GM12878 (cell line): ENCODE data around the gene AMMECR1. TPM values are rescaled to one million over a fixed set of nuclear protein-coding genes. Genes with fewer than 3 reads are reported as not detected.

Source experiments
- ATAC-seq: fragments of 200-7000 bp; cut with Tn5 transposase; 3 replicates; pipeline ENCODE4 v1.9.1; 2020; ENCODE audit warnings: mild to moderate bottlenecking, moderate library complexity
- BruUV-seq: library from RNA; stranded (reverse); fragments of 400-500 nt; replicated peaks from 2 replicates; lab custom pipeline; 2021; lab: Mats Ljungman, UMichigan
- CTCF ChIA-PET: fragments of 300-600 bp; sonication (Branson Sonifier 250); formaldehyde crosslinking; extraction: SDS; loops from one replicate; lab custom pipeline; 2021; ENCODE audit warnings: inconsistent platforms; lab: Yijun Ruan, JAX
- POLR2A ChIA-PET: fragments of 350-600 bp; formaldehyde crosslinking; extraction: SDS; loops from one replicate; lab custom pipeline; 2021; ENCODE audit warnings: inconsistent platforms; lab: Charles Lee
- RAD21 ChIA-PET: fragments of 300-600 bp; sonication (Branson Sonifier 250); formaldehyde crosslinking; loops from one replicate; lab custom pipeline; 2023; ENCODE audit warnings: antibody characterized with exemption; ENCODE audit not compliant: unreplicated experiment; lab: Charles Lee
- SMC1A ChIA-PET: fragments of 300-600 bp; sonication (Branson Sonifier 250); formaldehyde crosslinking; loops from one replicate; lab custom pipeline; 2023; ENCODE audit not compliant: unreplicated experiment, uncharacterized antibody; lab: Charles Lee
- DNase-seq: peaks from one replicate; pipeline ENCODE4 v3.0.0-alpha.2; 2011; ENCODE audit warnings: low read depth, low spot score
- FAIRE-seq: peaks from 3 replicates; lab custom pipeline; 2011; peaks lifted over from hg19 to GRCh38; lab: Jason Lieb, UNC
- H2AFZ ChIP-seq: 2 replicates; pipeline ENCODE4 v1.6.0; 2011; ENCODE audit warnings: low read depth, low read length, control low read depth; ENCODE audit not compliant: control insufficient read depth
- H3K27ac ChIP-seq: 2 replicates; pipeline ENCODE4 v1.5.1; 2011; ENCODE audit warnings: control low read depth; ENCODE audit not compliant: control insufficient read depth, insufficient read depth
- H3K27me3 ChIP-seq, 2 experiments: replicated peaks in 1 of 2; 2 replicates each; pipeline versions ENCODE4 v1.6.0 to v1.6.1; 2011; ENCODE audit warnings: low read length in 1 of 2; ENCODE audit not compliant: control insufficient read depth in 2 of 2, insufficient read depth in 2 of 2
- H3K36me3 ChIP-seq, 2 experiments: 2 replicates each; pipeline ENCODE4 v1.5.1; 2011; ENCODE audit warnings: low read length in 1 of 2; ENCODE audit not compliant: control insufficient read depth in 2 of 2, insufficient read depth in 2 of 2
- H3K4me1 ChIP-seq: 2 replicates; pipeline ENCODE4 v1.6.1; 2011; ENCODE audit warnings: mild to moderate bottlenecking, low read length, moderate library complexity, mixed read lengths; ENCODE audit not compliant: control insufficient read depth, insufficient read depth
- H3K4me2 ChIP-seq: 2 replicates; pipeline ENCODE4 v1.6.0; 2011; ENCODE audit warnings: control low read depth; ENCODE audit not compliant: control insufficient read depth, insufficient read depth
- H3K4me3 ChIP-seq: fragments of 200-600 bp; sonication (generic); 2 replicates; pipeline ENCODE4 v1.5.1; 2016
- H3K79me2 ChIP-seq: 2 replicates; pipeline ENCODE4 v1.6.0; 2011; ENCODE audit warnings: low read length; ENCODE audit not compliant: control insufficient read depth, insufficient read depth
- H3K9ac ChIP-seq: 2 replicates; pipeline ENCODE4 v1.8.0; 2011; ENCODE audit warnings: low read length, control low read depth, mixed read lengths; ENCODE audit not compliant: control insufficient read depth, insufficient read depth
- H3K9me3 ChIP-seq: replicated peaks from 3 replicates; pipeline ENCODE4 v1.5.1; 2011; ENCODE audit warnings: mild to moderate bottlenecking, low read length; ENCODE audit not compliant: control insufficient read depth, insufficient read depth
- H4K20me1 ChIP-seq: 2 replicates; pipeline ENCODE4 v1.6.0; 2011; ENCODE audit not compliant: control insufficient read depth, insufficient read depth
- FOS ChIP-seq: IDR thresholded peaks from 3 replicates; pipeline ENCODE4 v1.6.1; 2011; ENCODE audit warnings: borderline replicate concordance; ENCODE audit not compliant: insufficient read length; ENCODE audit errors: extremely low read depth
- FOXK2 ChIP-seq: fragments of 450-650 bp; IDR thresholded peaks from 2 replicates; pipeline ENCODE4 v1.6.1; 2017; ENCODE audit warnings: mild to moderate bottlenecking, moderate library complexity
- HDGF ChIP-seq: fragments of 450-650 bp; IDR thresholded peaks from 2 replicates; pipeline ENCODE4 v1.6.1; 2016; ENCODE audit warnings: antibody characterized with exemption
- STAT1 ChIP-seq: fragments of 450-650 bp; conservative IDR thresholded peaks from 2 replicates; pipeline ENCODE4 v1.6.1; 2014; ENCODE audit warnings: antibody characterized with exemption, mild to moderate bottlenecking
- WGBS: methylation state at CpG from one replicate; pipeline ENCODE4 v1.1.6; 2016; ENCODE audit warnings: low lambda C conversion rate; ENCODE audit not compliant: insufficient replicate concordance, insufficient coverage; ENCODE audit errors: missing lambda C conversion rate; 5-methylcytosine and 5-hydroxymethylcytosine counted together
- in situ Hi-C: fragments of 300-500 bp; cut with MboI; formaldehyde crosslinking; loops from 9 replicates; pipeline ENCODE4 v1.14.3; 2018; ENCODE audit warnings: mixed read lengths
- intact Hi-C: fragments of 100-400 bp; cut with micrococcal nuclease; formaldehyde crosslinking; loops from one replicate; pipeline ENCODE4 v1.14.2; 2022; ENCODE audit not compliant: unreplicated experiment
- polyA plus RNA-seq, 11 experiments: library from polyadenylated mRNA; depleted of rRNA in 4 of 11; unstranded in 6 of 11; stranded (reverse) in 5 of 11; fragments of >200 nt; fragmentation: Nextera tagmentation in 4 of 11; fragmentation: Illumina TruSeq in 1 of 11; extraction: Ambion mirVana in 4 of 11; extraction: Trizol in 1 of 11; gene quantifications; 1 replicate in 1 of 11; 2 replicates in 10 of 11; pipeline versions ENCODE4 v1.2.1 to v1.2.3, GENCODE V29; 2011 to 2016; ENCODE audit warnings: inconsistent platforms in 2 of 11, missing spikeins in 2 of 11, low read depth in 1 of 11
- total RNA-seq, 4 experiments: library from RNA; depleted of rRNA in 3 of 4; stranded (reverse); fragments of >200 nt in 3 of 4; fragmentation: Illumina TruSeq in 1 of 4; extraction: Trizol in 1 of 4; gene quantifications; 2 replicates each; pipeline versions ENCODE4 v1.2.1 to v1.2.3, GENCODE V29; 2013 to 2021

AMMECR1 gene
- total and polyA plus RNA-seq, 10 of the 15 experiments (the other 5 are each of a cell fraction or from before 2014, with no cell fraction given) = 4.9 to 25.6 (median 10.7) TPM

GRCh38 chrX:110358548-110358947 is 40.7 kb upstream of the AMMECR1 start, which contains the start of gene RTL9:
Gene RTL9 (plus strand): TSS chrX:110358848. CDS start chrX:110450618, 91,770 bp downstream.
- in situ Hi-C loops (no loop called here), intact Hi-C loops (no loop called here)
- H3K9ac ChIP-seq = no peak within 1 kb of the TSS
- no peak within 1 kb of the TSS for H3K4me3 ChIP-seq
- ChIA-PET CTCF (interaction anchor here (0.8 to 1.0 kb wide), 3 partner anchors 24 to 199 kb away, joined by 4 to 5 read pairs (median 4); no protein-coding TSS in a partner anchor), POLR2A (no interaction called here), SMC1A (interaction anchor here (1.2 kb wide), 2 partner anchors 35 to 37 kb away, joined by 3 read pairs; no protein-coding TSS in a partner anchor), RAD21 (interaction anchor here (1.2 kb wide), 1 partner anchor 198 kb away, joined by 3 read pairs; no protein-coding TSS in a partner anchor)
- H3K36me3 ChIP-seq = no peaks in the 10 kb centered on the region
- FAIRE-seq (no peak), DNase-seq (no peak), ATAC-seq (no peak)
- no peaks in the 10 kb centered on the region for H4K20me1 ChIP-seq
- no peak within 1 kb of the TSS for H2AFZ ChIP-seq
- H3K4me1 ChIP-seq = no peaks in the 10 kb centered on the region
- BruUV-seq = no TSS peak
- no peak within 1 kb of the TSS for H3K27ac ChIP-seq
- TF ChIP-seq FOS = no peak
- TF ChIP-seq STAT1 = no peak
- no peak for TF ChIP-seq FOXK2
- WGBS = 0% methylated on average over 2 of the region's 2 CpGs
- no peaks in the 10 kb centered on the region for H3K27me3 ChIP-seq
- no peak within 1 kb of the TSS for H3K4me2 ChIP-seq
- no peaks in the 10 kb centered on the region for H3K9me3 ChIP-seq
- no peaks in the 10 kb centered on the region for H3K79me2 ChIP-seq

- Histone ChIP-seq H3K9ac (no peak overlapping the region), H3K36me3 (no peaks in the 10 kb centered on the region), H4K20me1 (no peaks in the 10 kb centered on the region), H2AFZ (no peak overlapping the region), H3K9me3 (no peaks in the 10 kb centered on the region; the same call in 2 of the 3 replicates), H3K79me2 (no peaks in the 10 kb centered on the region), H3K27ac (no peak overlapping the region), H3K27me3 (no peaks in the 10 kb centered on the region), H3K4me1 (no peaks in the 10 kb centered on the region), H3K4me2 (no peak overlapping the region), H3K4me3 (no peak overlapping the region)
- no TSS peak for BruUV-seq
- TF ChIP-seq HDGF = no peak
- in situ Hi-C loops (no loop called here), intact Hi-C loops (no loop called here)
- RAD21 ChIA-PET = no interaction called here
- SMC1A ChIA-PET = no interaction called here
- DNase-seq (no peak), ATAC-seq (no peak), FAIRE-seq (no peak)
- POLR2A ChIA-PET = no interaction called here
- 53% methylated on average over 17 of the region's 17 CpGs for WGBS
- CTCF ChIA-PET = no interaction called here
Measured at GRCh38 chrX:110346681-110347080, 28.8 kb upstream of the AMMECR1 start.
